Neuron (in vitro differentiated cells): Measurements from ENCODE around the gene ERC1.

ENCODE experiments used
- H2AFZ ChIP-seq: one replicate; pipeline ENCODE4 v1.6.1; 2013; ENCODE audit warnings: low read depth, mild to moderate bottlenecking, inconsistent platforms, low read length, moderate library complexity
- H3K27me3 ChIP-seq: one replicate; pipeline ENCODE4 v1.6.1; 2013; ENCODE audit warnings: low read length; ENCODE audit not compliant: insufficient read depth
- H3K36me3 ChIP-seq: one replicate; pipeline ENCODE4 v1.6.1; 2013; ENCODE audit warnings: low read length; ENCODE audit not compliant: insufficient read depth
- H3K4me1 ChIP-seq: one replicate; pipeline ENCODE4 v1.6.1; 2013; ENCODE audit warnings: low read length; ENCODE audit not compliant: insufficient read depth
- H3K4me3 ChIP-seq: 2 replicates; pipeline ENCODE4 v1.5.1; 2013; ENCODE audit warnings: mild to moderate bottlenecking, low read length, moderate library complexity
- H3K9me3 ChIP-seq: one replicate; pipeline ENCODE4 v1.6.1; 2013; ENCODE audit warnings: low read length

Gene ERC1

DNA sequence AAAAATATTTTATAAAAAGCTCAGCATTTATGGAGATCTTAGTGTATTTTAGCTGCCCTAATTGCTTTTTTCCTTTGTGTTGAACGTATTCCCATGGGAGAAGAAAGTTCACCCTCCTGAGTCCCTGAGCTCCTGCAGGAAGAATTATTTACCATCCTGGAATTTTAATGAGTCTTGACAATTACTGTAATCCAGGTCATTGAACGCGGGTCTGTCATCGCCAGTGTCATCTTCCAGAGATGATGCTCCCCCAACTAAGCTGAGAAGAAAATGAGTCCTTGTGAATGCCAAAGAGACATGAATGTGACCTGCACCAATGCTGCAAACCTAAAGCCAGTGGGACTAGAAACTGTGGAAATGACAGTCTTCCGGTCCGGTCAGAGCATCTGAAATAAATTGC is 473.9 kb downstream of the ERC1 start:
- no peaks in the 10 kb centered on the region for H3K36me3 ChIP-seq
- H3K4me3 ChIP-seq, result no peak overlapping the region
- peaks cover 8% of the 10 kb centered on the region for H3K4me1 ChIP-seq
- no peaks in the 10 kb centered on the region for H3K27me3 ChIP-seq
- no peak overlapping the region for H2AFZ ChIP-seq
- H3K9me3 ChIP-seq, result no peaks in the 10 kb centered on the region

GRCh38 chr12:1465990-1466389 is 475.0 kb downstream of the ERC1 start:
- Histone ChIP-seq H3K4me1 (peaks cover 8% of the 10 kb centered on the region), H3K27me3 (no peaks in the 10 kb centered on the region), H3K36me3 (no peaks in the 10 kb centered on the region), H3K4me3 (no peak overlapping the region), H2AFZ (no peak overlapping the region), H3K9me3 (no peaks in the 10 kb centered on the region)

GRCh38 chr12:1466481-1467154 is 475.6 kb downstream of the ERC1 start:
- Histone ChIP-seq H3K9me3 (no peaks in the 10 kb centered on the region), H3K36me3 (no peaks in the 10 kb centered on the region), H3K27me3 (no peaks in the 10 kb centered on the region), H3K4me1 (peaks cover 8% of the 10 kb centered on the region), H2AFZ (no peak overlapping the region), H3K4me3 (no peak overlapping the region)

DNA sequence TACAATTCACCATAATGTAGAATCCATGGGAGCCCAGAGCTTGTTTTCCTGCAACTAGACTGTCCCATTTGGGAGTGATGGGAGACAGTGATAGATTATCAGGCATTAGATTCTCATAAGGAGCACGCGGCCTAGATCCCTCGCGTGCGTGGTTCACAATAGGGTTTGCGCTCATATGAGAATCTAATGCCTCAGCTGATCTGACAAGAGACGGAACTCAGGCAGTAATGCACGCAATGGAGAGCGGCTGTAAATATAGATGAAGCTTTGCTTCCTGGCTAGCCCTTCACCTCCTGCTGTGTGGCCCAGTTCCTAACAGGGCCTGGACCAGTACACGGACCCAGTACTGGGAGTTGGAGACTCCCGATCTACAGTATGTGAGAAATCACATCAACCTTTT is 476.7 kb downstream of the ERC1 start:
- Histone ChIP-seq H3K4me3 (no peak overlapping the region), H2AFZ (no peak overlapping the region), H3K4me1 (peaks cover 8% of the 10 kb centered on the region), H3K36me3 (no peaks in the 10 kb centered on the region), H3K27me3 (no peaks in the 10 kb centered on the region), H3K9me3 (no peaks in the 10 kb centered on the region)

DNA sequence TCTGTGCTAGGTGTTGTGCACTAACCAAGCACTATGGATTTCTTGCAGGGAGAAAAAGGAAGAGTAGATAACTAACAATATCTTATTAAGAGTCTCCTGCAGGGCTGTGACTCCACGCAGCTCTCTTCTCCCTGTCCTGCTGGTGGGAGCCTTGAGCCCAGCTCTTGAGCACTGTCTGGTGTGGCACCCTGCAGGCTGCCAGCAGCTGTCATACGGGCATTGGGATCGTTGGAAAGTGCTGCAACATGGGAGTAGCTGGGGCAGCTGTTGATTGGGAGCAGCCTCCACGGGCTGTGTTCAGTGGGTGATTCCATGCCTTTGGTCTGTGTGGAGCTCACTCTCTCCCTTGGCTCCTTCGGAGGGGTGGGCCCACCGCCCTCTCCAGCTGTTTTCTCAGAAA is 478.0 kb downstream of the ERC1 start:
- H2AFZ ChIP-seq, result no peak overlapping the region
- peaks cover 9% of the 10 kb centered on the region for H3K4me1 ChIP-seq
- H3K4me3 ChIP-seq, result no peak overlapping the region
- H3K27me3 ChIP-seq, result no peaks in the 10 kb centered on the region
- H3K9me3 ChIP-seq, result no peaks in the 10 kb centered on the region
- no peaks in the 10 kb centered on the region for H3K36me3 ChIP-seq

- no peak overlapping the region for H3K4me3 ChIP-seq
- no peaks in the 10 kb centered on the region for H3K9me3 ChIP-seq
- H3K27me3 ChIP-seq, result no peaks in the 10 kb centered on the region
- no peaks in the 10 kb centered on the region for H3K36me3 ChIP-seq
- peaks cover 19% of the 10 kb centered on the region for H3K4me1 ChIP-seq
- no peak overlapping the region for H2AFZ ChIP-seq
These were observed 479.0 kb downstream of the ERC1 start for GRCh38 chr12:1470051-1470450.

- Histone ChIP-seq H3K36me3 (no peaks in the 10 kb centered on the region), H2AFZ (no peak overlapping the region), H3K27me3 (no peaks in the 10 kb centered on the region)
These were observed 480.2 kb downstream of the ERC1 start for GRCh38 chr12:1471224-1471623.

GRCh38 chr12:1473418-1473817 is 482.4 kb downstream of the ERC1 start:
- no peaks in the 10 kb centered on the region for H3K36me3 ChIP-seq
- peaks cover 23% of the 10 kb centered on the region for H3K4me1 ChIP-seq
- no peaks in the 10 kb centered on the region for H3K9me3 ChIP-seq
- no peak overlapping the region for H3K4me3 ChIP-seq
- H2AFZ ChIP-seq, result no peak overlapping the region
- no peaks in the 10 kb centered on the region for H3K27me3 ChIP-seq

More at GRCh38 chr12:1471224-1471623, 480.2 kb downstream of the ERC1 start:
- Histone ChIP-seq H3K4me1 (peaks cover 23% of the 10 kb centered on the region), H3K4me3 (no peak overlapping the region), H3K9me3 (no peaks in the 10 kb centered on the region)

- Histone ChIP-seq H3K9me3 (no peaks in the 10 kb centered on the region), H2AFZ (peak overlapping the region; percentile 10), H3K36me3 (no peaks in the 10 kb centered on the region), H3K4me1 (peaks cover 23% of the 10 kb centered on the region), H3K4me3 (peak overlapping the region; percentile 32), H3K27me3 (no peaks in the 10 kb centered on the region)
These were observed 483.1 kb downstream of the ERC1 start for GRCh38 chr12:1474041-1474573.

- Histone ChIP-seq H3K27me3 (no peaks in the 10 kb centered on the region), H2AFZ (peak overlapping the region; percentile 10), H3K4me3 (peak overlapping the region; percentile 32), H3K4me1 (peaks cover 23% of the 10 kb centered on the region), H3K36me3 (no peaks in the 10 kb centered on the region), H3K9me3 (no peaks in the 10 kb centered on the region)
These were observed 483.6 kb downstream of the ERC1 start for GRCh38 chr12:1474574-1475153.

DNA sequence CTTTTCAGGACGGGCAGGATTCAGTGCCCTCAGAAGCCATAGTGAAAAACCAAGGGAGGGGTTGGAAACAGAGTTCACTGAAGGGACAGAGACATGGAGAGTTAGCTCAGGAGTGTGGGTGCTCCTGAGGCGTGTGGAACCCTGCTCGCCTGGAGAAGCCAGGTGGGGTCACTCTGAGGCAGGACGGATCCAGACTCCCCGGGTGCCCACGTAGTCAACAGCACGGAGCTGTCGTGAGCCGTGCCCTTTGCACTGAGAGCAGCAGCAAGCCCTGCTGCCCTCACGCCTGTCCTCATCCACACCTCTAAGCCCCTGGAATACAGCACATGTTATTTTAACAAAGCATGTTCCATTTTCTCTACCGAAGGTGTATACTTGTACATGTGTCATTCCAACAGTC is 488.6 kb downstream of the ERC1 start:
- Histone ChIP-seq H3K27me3 (no peaks in the 10 kb centered on the region), H3K9me3 (no peaks in the 10 kb centered on the region), H3K4me3 (no peak overlapping the region), H3K36me3 (no peaks in the 10 kb centered on the region), H2AFZ (no peak overlapping the region), H3K4me1 (peaks cover 8% of the 10 kb centered on the region)

DNA sequence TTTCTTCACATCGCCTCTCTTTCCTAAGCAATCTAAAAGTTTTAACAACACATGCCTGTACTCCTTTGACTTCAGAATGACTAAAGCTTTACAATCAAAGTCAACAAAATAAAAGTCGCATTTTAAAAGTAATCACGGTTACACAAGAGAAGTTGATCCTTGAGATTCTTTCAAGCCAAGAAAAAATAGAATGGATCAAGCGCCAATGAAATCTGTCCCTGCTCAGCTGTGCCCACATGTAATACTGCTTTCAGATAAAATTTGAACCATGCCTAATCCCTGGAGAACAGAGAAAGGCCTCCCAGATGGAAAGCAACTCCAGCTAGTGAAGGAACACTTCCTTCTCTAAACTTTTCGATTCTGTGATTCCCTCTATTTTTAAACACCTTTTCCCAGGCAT is 490.3 kb downstream of the ERC1 start:
- Histone ChIP-seq H3K4me1 (no peaks in the 10 kb centered on the region), H3K27me3 (no peaks in the 10 kb centered on the region), H3K4me3 (no peak overlapping the region), H3K36me3 (no peaks in the 10 kb centered on the region), H3K9me3 (no peaks in the 10 kb centered on the region), H2AFZ (no peak overlapping the region)

- no peaks in the 10 kb centered on the region for H3K27me3 ChIP-seq
These were observed 490.9 kb downstream of the ERC1 start for GRCh38 chr12:1481906-1482305.

More at GRCh38 chr12:1481906-1482305, 490.9 kb downstream of the ERC1 start:
- Histone ChIP-seq H3K36me3 (no peaks in the 10 kb centered on the region), H2AFZ (no peak overlapping the region), H3K9me3 (no peaks in the 10 kb centered on the region), H3K4me3 (no peak overlapping the region), H3K4me1 (no peaks in the 10 kb centered on the region)
